Mesodermal cell (in vitro differentiated cells): ENCODE results near the gene CHMP4B.

ENCODE experiments used
- H3K27ac ChIP-seq: 2 replicates; pipeline ENCODE4 v1.7.0; 2013; ENCODE audit warnings: mild to moderate bottlenecking, low read depth, low read length, moderate library complexity; ENCODE audit not compliant: severe bottlenecking
- H3K36me3 ChIP-seq: 2 replicates; pipeline ENCODE4 v1.7.1; 2013; ENCODE audit warnings: mild to moderate bottlenecking, low read length, moderate library complexity; ENCODE audit not compliant: control insufficient read depth, insufficient read depth
- H3K4me1 ChIP-seq: one replicate; pipeline ENCODE4 v1.7.1; 2013; ENCODE audit warnings: mild to moderate bottlenecking, low read length; ENCODE audit not compliant: insufficient read depth, control insufficient read depth, poor library complexity, severe bottlenecking
- H3K4me3 ChIP-seq: 2 replicates; pipeline ENCODE4 v1.7.0; 2013; ENCODE audit warnings: low read length, control low read depth, mild to moderate bottlenecking; ENCODE audit not compliant: insufficient read depth, poor library complexity, severe bottlenecking; ENCODE audit errors: extremely low read depth
- H3K9me3 ChIP-seq: 2 replicates; pipeline ENCODE4 v1.7.1; 2013; ENCODE audit warnings: mild to moderate bottlenecking, low read length, moderate library complexity; ENCODE audit not compliant: control insufficient read depth
- WGBS, 2 experiments: methylation state at CpG; one replicate each; pipeline ENCODE4 v1.1.5; 2013; ENCODE audit warnings: missing lambda C conversion rate in 2 of 2; ENCODE audit not compliant: insufficient coverage in 2 of 2; 5-methylcytosine and 5-hydroxymethylcytosine counted together

CHMP4B gene

GRCh38 chr20:33896509-33896908 is 85.4 kb downstream of the CHMP4B start:
- 83 to 95% methylated on average over 2 to 4 of the region's 4 CpGs for WGBS, 2 experiments
- Histone ChIP-seq H3K36me3 (no peaks in the 10 kb centered on the region), H3K27ac (no peak overlapping the region), H3K4me3 (no peak overlapping the region), H3K9me3 (no peaks in the 10 kb centered on the region), H3K4me1 (peaks cover 14% of the 10 kb centered on the region)

DNA sequence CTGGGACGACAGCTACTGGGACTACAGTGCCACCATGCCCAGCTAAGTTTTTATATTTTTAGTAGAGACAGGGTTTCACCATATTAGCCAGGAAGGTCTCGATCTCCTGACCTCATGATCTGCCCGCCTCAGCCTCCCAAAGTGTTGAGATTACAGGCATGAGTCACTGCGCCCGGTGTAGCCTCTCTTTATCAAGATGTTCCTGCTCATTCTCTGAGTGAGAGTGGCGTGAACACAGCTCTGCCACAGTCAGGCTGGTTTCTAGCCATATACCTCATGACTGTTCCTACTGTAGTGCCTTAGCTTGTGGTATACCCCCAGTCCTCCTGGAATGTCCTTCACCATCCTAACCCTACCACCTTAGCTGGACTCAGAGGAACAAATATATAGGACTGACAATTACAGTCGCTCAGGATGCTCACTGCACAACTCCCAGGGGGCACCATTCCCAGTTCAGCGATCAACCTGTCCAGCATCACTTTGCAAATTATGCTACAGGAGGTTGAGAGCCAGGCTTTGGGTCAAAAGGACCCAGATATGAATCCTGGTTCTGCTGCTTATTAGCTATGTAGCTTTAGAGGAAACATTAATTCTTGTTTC is 86.3 kb downstream of the CHMP4B start:
- Histone ChIP-seq H3K4me3 (no peak overlapping the region), H3K36me3 (no peaks in the 10 kb centered on the region), H3K4me1 (peaks cover 14% of the 10 kb centered on the region), H3K27ac (no peak overlapping the region), H3K9me3 (no peaks in the 10 kb centered on the region)
- WGBS, 2 experiments, result 74 to 82% methylated on average over 7 to 8 of the region's 8 CpGs

GRCh38 chr20:33899106-33899505 is 88.0 kb downstream of the CHMP4B start:
- H3K27ac ChIP-seq, result no peak overlapping the region
- 81 to 93% methylated on average over 5 to 6 of the region's 7 CpGs for WGBS, 2 experiments
- H3K4me1 ChIP-seq, result peaks cover 8% of the 10 kb centered on the region
- no peaks in the 10 kb centered on the region for H3K36me3 ChIP-seq
- H3K9me3 ChIP-seq, result no peaks in the 10 kb centered on the region
- H3K4me3 ChIP-seq, result no peak overlapping the region

- no peak overlapping the region for H3K27ac ChIP-seq
- WGBS, 2 experiments, result 65 to 72% methylated on average over 10 of the region's 10 CpGs
- H3K4me1 ChIP-seq, result peaks cover 8% of the 10 kb centered on the region
- no peaks in the 10 kb centered on the region for H3K36me3 ChIP-seq
- no peaks in the 10 kb centered on the region for H3K9me3 ChIP-seq
- no peak overlapping the region for H3K4me3 ChIP-seq
These were observed 89.5 kb downstream of the CHMP4B start for GRCh38 chr20:33900521-33901131.

GRCh38 chr20:33901132-33901523 is 90.0 kb downstream of the CHMP4B start:
- H3K9me3 ChIP-seq, result no peaks in the 10 kb centered on the region
- peaks cover 8% of the 10 kb centered on the region for H3K4me1 ChIP-seq
- no peak overlapping the region for H3K27ac ChIP-seq
- H3K36me3 ChIP-seq, result no peaks in the 10 kb centered on the region
- no peak overlapping the region for H3K4me3 ChIP-seq
- WGBS, 2 experiments, result 72 to 82% methylated on average over 3 to 4 of the region's 4 CpGs

- Histone ChIP-seq H3K36me3 (no peaks in the 10 kb centered on the region), H3K27ac (no peak overlapping the region), H3K9me3 (no peaks in the 10 kb centered on the region), H3K4me1 (peaks cover 8% of the 10 kb centered on the region), H3K4me3 (no peak overlapping the region)
- WGBS, 2 experiments, result 94 to 96% methylated on average over 2 to 3 of the region's 3 CpGs
These were observed 90.9 kb downstream of the CHMP4B start for GRCh38 chr20:33902011-33902410.
